ENCODE data around the gene SHROOM4.

Gene SHROOM4

GRCh38 chrX:50606300-50606950 is 207.6 kb downstream of the SHROOM4 start:
- DNase-seq: no peak
- no peak overlapping the region for H3K4me3 ChIP-seq (ENCODE audit: low read depth, low read length)
- H3K27me3 ChIP-seq: no peaks in the 10 kb centered on the region
- no peaks in the 10 kb centered on the region for H3K4me1 ChIP-seq
- H3K9me3 ChIP-seq: no peaks in the 10 kb centered on the region
- H3K36me3 ChIP-seq: no peaks in the 10 kb centered on the region
- no peak for TF ChIP-seq CTCF (IDR thresholded peaks at IDR 0.05; ENCODE audit: low read depth, low read length)

- Histone ChIP-seq H3K4me1 (no peaks in the 10 kb centered on the region; the same call in 1 of the 2 replicates), H3K27me3 (no peaks in the 10 kb centered on the region), H3K9me3 (no peaks in the 10 kb centered on the region), H3K36me3 (no peaks in the 10 kb centered on the region), H3K4me3 (ENCODE audit: low read depth, low read length) (no peak overlapping the region)
- no peak for TF ChIP-seq CTCF (IDR thresholded peaks at IDR 0.05; ENCODE audit: low read depth, low read length)
- no peak for DNase-seq
Observed at GRCh38 chrX:50596056-50596455, 217.9 kb downstream of the SHROOM4 start.

- Histone ChIP-seq H3K36me3 (no peaks in the 10 kb centered on the region), H3K4me3 (ENCODE audit: low read depth, low read length) (no peak overlapping the region), H3K4me1 (no peaks in the 10 kb centered on the region; the same call in 1 of the 2 replicates), H3K27me3 (no peaks in the 10 kb centered on the region), H3K9me3 (no peaks in the 10 kb centered on the region)
- DNase-seq: no peak
- no peak for TF ChIP-seq CTCF (IDR thresholded peaks at IDR 0.05; ENCODE audit: low read depth, low read length)
Observed at GRCh38 chrX:50594788-50595187, 219.2 kb downstream of the SHROOM4 start.

- no peak for DNase-seq
- H3K4me1 ChIP-seq: peaks cover 11% of the 10 kb centered on the region
- H3K27me3 ChIP-seq: no peaks in the 10 kb centered on the region
- H3K4me3 ChIP-seq (ENCODE audit: low read depth, low read length): no peak overlapping the region
- TF ChIP-seq CTCF (IDR thresholded peaks at IDR 0.05; ENCODE audit: low read depth, low read length): no peak
- no peaks in the 10 kb centered on the region for H3K36me3 ChIP-seq
- H3K9me3 ChIP-seq: no peaks in the 10 kb centered on the region
Observed at GRCh38 chrX:50586980-50587379, 227.0 kb downstream of the SHROOM4 start.

- no peaks in the 10 kb centered on the region for H3K9me3 ChIP-seq
- H3K36me3 ChIP-seq: no peaks in the 10 kb centered on the region
- DNase-seq: no peak
- no peak for TF ChIP-seq CTCF (IDR thresholded peaks at IDR 0.05; ENCODE audit: low read depth, low read length)
- no peaks in the 10 kb centered on the region for H3K27me3 ChIP-seq
- H3K4me3 ChIP-seq (ENCODE audit: low read depth, low read length): no peak overlapping the region
- H3K4me1 ChIP-seq: peaks cover 11% of the 10 kb centered on the region
Observed at GRCh38 chrX:50586407-50586806, 227.6 kb downstream of the SHROOM4 start.

GRCh38 chrX:50581405-50581804 is 232.6 kb downstream of the SHROOM4 start:
- Histone ChIP-seq H3K9me3 (no peaks in the 10 kb centered on the region), H3K27me3 (no peaks in the 10 kb centered on the region), H3K4me3 (ENCODE audit: low read depth, low read length) (no peak overlapping the region), H3K36me3 (no peaks in the 10 kb centered on the region), H3K4me1 (peaks cover 3% of the 10 kb centered on the region)
- DNase-seq: no peak
- no peak for TF ChIP-seq CTCF (IDR thresholded peaks at IDR 0.05; ENCODE audit: low read depth, low read length)

Data from BE2C (cell line).